GM19025 (cell line): Measurements from ENCODE around the gene SUSD3.

Experiments used
- ATAC-seq: cut with Tn5 transposase; IDR thresholded peaks from one replicate; pipeline ENCODE4 v1.9.1; 2021; ENCODE audit warnings: mild to moderate bottlenecking, low read depth, moderate library complexity; ENCODE audit not compliant: unreplicated experiment

Gene SUSD3

DNA sequence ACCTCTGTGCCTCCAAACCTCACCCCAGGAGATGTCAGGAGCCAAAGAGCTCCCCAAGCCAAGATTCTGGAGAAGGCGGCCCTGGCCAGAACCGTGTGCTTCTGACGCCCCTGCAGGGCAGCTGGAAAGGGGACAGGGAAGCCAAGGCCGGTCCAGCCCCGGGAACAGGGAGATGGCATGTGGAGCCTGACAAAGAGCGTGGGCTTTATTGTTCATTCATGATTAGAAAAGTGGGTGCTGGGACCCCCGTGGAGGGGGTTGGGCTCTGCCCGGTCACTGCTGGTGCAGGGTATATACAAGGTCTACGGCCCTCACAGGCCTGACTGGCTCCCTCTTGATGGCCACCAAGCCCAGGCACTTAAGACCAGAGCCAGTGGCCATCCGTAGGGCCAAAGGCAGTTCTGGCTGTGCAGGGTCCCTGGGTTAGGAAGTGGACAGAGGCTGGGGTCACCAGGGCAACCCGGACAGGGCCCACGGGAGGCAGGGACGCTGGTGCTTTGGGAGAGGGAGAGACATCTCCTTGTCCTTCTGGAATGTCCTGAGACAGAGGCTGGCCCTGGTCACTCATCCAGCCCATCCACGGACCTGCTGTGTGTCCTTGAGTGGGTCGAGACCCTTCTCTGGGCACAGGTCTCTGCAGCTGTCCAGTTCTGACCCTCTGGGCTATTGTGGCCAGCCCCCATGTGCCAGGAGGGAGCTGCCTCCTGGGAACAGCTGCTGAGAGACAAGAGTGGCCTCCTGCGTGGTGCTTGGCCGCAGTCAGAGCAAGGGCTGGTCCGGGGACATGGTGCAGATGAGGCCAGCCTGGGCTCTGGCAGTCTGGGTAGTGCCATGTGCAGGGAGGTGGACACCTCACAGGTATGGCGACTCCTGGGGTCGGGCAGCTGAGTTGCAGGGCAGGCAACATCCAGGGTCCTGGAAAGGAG is 63.1 kb downstream of the SUSD3 start:
- ATAC-seq = no peak

- no peak for ATAC-seq
Observed at GRCh38 chr9:93122721-93123221, 64.3 kb downstream of the SUSD3 start.

DNA sequence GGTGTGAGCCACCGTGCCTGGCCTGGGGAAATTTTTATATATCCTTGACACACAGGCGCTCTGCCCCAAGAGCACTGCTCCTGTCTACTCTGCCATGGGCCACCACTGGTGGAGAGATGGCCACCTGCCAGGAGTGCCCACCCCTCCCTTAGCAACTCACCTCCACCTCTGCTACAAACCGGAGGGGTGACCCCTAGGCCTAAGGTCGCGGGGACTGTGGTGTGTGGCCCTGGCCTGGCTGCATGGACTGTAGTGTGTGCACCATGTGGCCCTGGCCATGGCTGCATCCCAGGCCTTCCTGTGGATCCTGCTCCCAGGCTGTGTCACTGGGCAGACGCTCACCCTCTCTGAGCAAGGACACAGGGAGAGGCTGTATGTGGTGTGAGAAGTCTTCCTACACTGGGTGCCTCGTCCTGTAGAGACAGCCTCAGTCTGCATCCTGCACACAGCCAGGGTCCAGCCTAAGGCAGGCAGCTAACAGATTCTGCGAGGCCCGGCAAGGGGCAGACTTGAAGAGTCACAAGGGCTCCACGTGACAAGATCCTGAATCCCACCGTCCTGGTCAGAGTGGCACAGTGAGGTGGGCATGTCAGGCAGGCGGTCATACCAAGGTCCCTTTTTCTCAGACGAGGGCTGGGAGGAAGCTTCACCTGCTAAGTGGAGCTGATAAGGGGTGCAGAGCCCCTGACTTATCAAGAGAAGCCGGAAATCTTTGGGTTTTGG is 65.2 kb downstream of the SUSD3 start:
- ATAC-seq = no peak

DNA sequence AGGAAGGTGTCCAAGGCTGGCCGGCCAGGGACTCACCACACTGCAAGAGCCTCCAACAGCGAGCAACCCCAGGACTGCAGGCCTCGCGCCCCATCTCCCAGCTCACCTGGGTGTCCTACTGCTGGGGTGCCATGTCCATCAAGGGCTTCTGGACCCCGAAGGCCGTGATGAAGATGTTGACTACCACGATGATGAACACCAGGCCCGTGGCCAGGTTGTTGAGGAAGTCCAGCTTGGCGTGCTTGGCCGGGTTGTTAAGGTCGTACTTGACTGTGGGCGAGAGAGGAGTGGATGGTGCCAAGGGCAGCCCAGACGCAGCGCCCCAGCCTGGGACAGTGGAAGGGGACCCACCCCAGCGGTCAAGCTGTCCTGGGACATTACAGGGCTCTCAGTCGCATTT is 66.3 kb downstream of the SUSD3 start:
- ATAC-seq = no peak

- ATAC-seq = no peak
Observed at GRCh38 chr9:93125331-93125894, 66.9 kb downstream of the SUSD3 start.

GRCh38 chr9:93126151-93126781 is 67.8 kb downstream of the SUSD3 start:
- ATAC-seq = no peak

DNA sequence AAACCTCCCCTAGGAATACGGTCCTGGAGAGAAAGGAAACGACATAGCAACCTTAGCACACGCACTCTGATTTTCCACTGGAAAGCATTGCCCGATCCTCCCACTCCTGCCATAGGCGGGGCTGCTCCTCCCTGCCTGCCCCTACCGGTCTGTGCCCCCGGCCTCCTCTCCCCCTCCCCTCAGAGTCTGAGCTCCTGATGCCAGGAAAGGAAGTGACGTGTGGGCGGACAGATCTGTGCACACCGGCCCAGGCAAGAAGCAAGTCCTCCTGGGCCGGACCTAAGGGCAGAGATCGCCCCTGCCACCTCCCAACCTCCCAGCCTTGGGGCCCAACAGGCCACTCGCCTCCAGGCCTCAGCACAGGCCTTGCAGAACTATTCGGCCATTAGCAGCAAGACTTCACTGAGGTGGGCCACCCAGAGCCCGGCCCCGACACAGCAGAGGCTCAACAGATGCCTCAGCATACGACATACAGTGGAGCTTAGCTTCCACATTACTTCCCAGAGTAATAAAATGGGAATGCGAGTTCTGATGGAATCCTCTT is 68.4 kb downstream of the SUSD3 start:
- no peak for ATAC-seq

DNA sequence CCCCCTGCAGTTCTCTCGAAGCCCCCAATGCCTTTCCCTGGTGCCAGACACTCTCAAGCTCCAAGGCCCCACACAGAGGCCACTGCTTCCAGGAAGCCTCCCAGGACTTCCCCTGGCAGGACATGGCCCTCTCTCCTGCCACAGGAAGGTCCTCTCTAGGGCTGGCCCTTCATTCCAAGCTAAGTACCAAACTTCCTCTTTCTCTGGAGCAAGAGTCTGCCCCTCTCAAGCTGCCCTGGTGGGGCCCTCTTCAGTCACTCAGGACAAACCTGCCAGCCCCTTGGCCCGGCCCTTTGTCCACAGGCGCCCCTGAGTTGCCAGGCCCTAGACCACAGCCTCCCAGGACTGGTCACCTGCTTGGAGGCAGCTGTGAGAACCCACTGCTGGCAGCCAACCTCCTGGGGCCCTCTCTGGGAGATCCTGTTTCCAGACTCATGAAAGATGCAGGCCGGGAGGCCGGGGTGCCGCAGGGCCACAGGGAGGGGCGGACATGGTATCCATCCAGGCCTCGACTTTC is 69.0 kb downstream of the SUSD3 start:
- ATAC-seq = no peak

DNA sequence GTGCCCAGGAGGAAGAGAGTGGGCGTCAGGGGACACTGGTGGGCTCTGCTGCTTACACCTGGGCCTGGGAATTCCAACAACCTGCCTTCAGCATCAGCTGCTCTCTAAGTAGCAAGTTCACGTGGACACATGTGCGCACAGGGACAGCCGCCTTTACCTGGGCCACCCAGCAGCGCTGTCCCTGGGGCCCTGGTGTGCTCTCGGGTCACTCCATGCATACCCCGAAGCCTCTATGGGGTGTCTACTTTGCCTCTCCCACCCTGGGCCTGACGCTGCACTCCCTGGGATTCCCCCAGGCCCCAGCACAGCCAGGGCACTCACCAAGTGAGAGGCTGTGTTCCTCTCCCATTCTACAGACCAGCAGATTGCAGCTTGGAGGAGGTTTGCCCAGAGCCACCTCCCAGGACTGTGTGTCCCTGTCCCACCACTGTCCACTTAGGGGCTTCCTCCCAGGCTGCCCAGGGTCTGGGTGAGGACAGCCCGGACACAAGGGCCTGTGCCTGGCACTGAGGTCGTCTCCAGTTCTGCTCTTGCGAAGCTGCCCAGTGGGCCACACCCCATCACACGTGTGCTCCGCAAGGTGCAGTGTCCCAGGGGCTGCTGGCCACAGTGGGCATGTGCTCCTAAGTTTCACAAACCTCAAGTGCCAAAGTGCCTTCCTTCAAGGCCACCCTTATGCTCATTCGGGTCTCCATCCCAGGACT is 69.7 kb downstream of the SUSD3 start:
- no peak for ATAC-seq

DNA sequence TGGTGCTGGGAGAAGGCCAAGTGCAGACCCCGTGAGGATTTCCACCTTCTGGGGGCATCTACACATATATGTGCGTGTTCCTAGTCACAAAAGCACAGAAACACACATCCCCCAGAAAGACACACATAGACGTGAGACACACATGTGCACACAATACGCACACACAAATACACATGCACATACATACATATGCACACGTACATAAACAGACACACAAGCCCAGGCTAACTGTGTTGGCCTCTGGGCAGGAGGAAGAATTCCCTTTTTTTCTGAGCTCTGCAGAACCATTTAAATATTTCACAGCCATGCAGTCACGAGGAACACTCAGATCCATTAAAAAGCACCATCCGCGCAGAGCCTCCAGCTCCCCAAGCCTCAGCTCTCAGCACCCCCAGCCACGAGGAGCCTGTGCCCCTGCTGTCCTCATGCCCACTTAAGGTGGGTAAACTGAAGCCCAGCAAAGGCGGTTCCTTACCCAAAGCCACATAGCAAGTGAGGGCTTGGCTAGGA is 70.3 kb downstream of the SUSD3 start:
- no peak for ATAC-seq

DNA sequence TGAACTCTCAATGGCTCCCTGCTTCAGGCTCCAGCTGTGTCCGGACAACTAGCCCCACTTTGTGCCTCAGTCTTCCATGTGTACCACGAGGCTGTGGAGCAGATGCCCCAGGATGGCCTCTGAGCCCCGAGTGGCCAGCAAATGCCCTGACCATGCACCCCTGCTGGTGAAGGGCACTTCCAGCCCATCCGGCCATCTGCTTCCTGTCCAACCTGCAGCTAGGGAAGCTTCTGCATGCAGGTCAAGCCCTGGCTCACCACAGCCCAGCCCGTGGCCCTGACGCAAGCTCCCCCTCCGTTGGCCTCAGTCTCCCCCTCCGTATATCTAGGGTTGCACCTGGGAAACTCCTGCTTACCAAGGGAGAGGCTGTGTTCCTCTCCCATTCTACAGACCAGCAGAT is 70.8 kb downstream of the SUSD3 start:
- ATAC-seq = no peak

DNA sequence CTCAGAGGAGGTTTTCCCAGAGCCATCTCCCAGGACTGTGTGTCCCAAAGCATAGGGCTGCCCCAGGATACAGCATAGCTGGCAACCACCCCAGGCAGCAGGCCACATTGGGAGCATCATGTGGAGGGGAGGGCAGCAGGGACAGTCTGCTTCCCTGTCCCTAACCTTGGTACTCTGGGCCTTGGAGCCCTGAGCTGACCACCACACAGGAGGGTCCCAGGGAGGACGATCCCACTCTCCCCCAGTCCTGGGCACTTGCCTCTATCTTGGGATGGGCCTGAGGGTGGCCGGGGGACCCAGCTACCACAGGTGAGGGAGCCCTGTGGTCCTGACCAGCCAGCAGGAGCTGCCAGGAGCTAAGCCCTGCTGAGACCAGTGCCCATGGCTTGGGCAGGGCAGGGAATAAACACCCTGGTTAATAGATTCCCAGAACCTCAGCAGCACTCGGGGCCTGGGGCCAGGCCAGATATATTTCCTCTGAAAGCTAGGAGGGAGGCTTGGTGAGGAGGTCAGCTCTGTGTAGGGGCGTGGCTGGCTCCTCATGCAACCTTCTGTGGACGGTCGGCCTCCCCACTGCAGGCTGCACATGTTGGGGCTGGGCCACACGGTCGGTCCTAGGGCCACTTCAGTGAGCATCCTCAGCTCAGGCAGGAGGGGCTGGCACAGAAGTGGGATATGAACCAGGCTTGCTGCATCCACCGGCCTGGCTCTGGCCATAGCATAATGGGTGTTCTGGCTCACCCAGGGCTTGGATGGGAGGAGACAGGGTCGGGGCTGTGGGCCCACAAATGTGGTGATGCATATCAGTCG is 71.4 kb downstream of the SUSD3 start:
- no peak for ATAC-seq

DNA sequence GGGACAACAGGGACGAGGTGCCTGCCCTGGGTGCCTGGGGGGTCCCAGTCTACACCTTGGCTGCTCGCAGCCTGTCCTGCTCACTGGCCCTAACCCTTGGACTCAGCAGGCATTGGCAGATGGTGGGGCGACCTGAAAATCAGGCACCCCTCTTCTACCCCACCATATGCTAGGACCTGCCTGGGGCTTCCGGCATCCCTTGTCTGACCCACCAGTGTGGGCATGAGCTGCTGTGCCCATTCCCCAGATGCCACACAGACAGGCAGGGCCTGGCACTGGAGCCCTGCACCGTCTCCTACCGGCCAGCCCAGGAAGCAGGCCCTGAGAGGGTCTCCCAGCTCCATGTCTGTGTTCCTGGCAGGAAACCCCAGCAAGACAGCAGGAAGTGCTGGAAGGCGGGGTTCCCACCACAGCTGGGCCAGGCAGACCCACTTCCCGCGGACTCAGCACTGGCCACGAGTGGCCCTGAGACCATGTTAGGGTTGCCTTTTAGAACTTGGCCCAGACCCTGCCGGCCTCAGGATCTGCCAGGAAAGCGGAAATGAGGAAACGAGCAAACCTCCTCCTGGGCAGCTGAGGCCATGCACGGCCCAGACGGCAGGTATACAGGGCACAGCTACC is 72.5 kb downstream of the SUSD3 start:
- ATAC-seq = no peak

GRCh38 chr9:93131599-93132286 is 73.2 kb downstream of the SUSD3 start:
- no peak for ATAC-seq

DNA sequence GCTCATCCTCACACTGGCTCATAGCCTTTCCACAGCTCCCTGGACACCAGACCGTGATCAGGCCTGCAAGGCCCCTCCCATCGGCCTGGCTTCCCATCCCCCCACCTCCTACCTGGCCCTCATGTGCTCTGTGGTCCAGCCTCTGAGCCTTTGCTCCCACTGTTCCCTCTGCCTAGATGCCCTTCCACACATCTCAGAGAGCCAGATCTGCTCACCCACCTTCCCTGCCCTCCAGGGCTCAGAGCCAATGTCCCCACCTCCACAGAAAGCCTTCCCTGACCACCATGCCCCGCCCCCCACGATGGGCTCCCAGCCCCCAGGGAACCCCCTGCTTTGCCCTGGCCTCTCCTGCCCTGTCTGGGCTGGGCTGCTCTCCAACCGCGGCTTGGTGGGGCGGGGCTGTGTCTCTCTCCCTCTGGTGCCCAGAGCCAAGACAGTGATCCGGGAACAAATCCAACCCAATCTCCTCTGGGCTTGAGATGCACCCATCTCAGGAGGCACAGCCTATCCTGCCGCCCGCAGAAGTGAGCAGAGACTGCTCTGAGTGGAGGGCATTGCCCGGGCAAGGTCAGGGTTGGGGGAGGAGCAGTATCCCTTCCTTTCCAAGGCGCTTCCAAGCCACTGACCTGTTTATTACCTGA is 73.9 kb downstream of the SUSD3 start:
- no peak for ATAC-seq

GRCh38 chr9:93132946-93133680 is 74.6 kb downstream of the SUSD3 start:
- ATAC-seq = no peak

DNA sequence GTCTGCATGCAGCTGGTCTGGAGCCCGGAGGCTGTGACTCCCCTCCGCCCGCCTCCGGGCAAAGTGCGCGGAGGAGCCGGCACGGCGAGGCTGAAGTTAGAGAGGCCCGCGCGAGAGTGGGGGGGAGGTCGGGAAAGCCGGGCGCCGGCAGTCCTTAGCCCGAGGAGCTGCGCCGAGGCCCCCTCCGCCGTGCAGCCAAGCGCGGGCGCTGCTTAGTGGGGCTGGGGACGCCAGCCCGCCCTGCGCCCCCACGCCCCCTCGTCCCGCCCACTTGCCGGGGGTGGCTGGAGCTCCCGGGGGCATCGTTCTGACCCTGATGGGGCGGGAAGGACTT is 75.1 kb downstream of the SUSD3 start:
- ATAC-seq = peak; percentile 34
